ENCODE data around the gene ABCG1.

The ABCG1 gene

DNA sequence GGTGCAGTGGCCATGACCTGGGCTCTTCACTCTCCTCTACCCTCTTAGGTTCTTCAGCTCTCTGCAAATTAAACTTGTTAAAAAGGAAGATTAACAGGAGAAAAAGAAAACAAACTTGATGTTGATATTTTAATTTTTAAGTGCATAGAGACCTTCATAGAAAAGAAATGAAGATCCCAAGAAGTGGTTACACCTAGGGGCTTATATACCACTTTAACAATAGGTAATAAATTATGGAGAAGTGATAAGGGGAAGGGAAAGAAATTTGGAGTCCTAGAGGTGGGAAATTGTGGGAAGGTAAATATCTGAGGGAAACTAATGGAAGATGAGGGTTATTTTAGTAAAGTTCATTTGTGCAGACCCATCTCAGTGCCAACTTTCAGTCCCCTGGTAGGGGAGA is 112.7 kb downstream of the ABCG1 start:
- no peak for DNase-seq

DNA sequence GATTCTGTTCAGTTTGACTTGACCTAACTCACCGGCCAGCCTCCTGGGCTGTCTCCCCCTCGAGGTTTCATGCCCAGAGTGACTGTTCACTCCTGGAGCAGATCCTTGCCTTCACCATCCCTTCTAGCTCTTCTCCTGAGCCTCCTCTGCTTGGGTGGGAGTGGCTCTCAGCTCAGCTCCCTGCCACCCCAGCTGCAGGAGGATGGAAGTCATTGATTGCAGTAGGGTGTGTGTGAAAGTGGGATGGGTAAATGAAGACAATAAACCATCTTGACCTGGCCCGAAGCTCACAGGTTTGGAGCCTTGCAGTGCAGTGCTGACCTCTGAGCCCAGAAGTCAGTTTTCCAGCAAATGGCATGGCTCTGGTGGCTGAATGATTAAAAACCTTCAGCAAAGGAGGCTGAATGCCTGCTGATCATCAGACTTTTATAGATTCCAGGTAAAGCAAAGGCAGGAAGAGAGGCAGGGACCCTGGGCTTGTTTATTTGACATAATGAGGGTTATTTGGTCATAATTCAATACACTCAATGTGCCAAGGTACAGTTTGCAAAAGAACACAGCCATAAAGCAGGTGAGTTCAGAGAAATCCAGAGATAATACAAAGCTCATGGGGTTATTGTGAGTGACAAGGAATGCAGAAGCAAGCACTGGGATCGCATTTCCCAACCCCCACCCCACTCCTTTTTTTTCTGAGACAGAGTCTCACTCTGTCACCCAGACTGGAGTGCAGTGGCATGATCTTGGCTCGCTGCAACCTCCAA is 113.8 kb downstream of the ABCG1 start:
- peak; percentile 14 for DNase-seq

DNA sequence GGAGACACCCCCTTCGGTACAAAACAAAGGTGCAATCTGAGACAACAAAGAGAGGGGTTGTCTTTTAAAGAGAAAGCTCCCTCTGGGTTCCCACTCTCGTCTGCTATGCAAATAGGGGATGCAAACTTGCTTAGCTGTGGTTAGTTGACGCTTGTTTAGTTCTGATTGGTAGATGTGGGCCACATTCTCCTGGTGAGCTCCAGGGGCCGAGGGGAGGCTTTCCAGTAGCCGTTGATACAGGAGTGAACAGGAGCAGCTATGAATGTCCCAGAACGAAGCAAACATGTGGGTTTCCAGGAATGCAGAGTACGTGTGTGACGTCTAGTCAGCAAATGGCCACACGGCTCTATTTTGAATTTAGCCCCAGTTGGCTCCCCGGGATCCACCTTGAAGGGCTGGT is 117.1 kb downstream of the ABCG1 start:
- no peak for DNase-seq

DNA sequence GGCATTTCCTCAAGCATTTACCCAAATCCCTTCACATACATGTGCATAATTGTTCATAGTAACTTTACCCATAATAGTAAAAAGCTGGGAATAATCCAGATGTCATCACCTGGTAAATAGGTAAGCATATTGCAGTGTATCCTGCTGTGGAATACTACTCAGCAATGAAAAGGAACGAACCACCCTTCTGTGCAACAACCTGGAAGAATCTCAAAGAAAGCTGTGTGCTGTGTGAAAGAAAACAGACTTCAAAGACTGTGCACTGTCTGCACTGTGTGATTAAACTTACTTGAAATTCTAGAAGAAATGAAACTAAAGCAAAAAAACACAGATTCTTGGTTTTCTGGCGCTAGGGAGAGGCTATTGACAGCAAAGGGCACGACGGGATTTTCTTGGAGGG is 118.3 kb downstream of the ABCG1 start:
- no peak for DNase-seq

DNA sequence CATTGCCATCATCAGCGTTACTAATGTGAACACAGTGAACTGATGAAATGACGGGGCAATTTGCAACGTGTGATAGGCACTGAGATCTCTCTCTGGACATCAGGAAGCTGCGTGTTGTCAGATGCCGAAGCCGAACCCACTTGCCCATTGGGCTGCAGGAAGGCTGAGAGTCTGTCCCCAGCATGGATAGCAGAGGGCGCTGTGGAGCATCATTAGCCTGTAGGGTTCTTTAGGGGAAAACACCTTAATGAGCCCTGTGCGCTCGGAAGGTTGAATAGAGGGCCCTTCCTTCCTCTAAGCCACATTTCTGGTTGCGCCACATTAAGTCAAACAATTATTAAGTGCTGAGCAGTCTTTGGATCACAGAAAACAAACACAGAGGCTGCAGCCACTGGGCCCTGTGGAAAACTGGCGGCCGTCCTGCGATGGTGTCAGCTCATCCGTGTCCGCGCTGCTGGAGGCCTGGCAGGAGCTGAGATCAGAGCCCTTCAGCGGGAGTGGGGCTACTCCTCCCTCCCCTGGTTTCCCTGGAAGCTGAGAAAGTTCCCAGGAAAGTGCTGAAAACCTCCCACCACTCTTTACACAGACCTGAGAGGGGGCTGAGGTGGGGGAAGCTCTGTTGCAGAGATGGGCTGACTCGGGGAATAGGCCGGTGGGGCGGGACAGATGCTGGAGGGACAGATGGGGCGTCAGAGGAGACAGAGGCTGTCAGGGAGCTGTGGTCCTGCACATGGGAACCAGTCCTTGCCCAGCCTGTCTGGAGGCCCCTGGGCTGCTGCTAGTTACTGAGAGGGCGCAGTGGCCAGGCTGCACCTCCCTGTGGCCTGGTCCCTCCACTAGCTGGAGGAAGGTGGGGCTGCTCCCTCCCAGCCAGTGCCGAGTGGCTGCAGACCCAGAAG is 119.1 kb downstream of the ABCG1 start:
- peak; percentile 82 for DNase-seq

DNA sequence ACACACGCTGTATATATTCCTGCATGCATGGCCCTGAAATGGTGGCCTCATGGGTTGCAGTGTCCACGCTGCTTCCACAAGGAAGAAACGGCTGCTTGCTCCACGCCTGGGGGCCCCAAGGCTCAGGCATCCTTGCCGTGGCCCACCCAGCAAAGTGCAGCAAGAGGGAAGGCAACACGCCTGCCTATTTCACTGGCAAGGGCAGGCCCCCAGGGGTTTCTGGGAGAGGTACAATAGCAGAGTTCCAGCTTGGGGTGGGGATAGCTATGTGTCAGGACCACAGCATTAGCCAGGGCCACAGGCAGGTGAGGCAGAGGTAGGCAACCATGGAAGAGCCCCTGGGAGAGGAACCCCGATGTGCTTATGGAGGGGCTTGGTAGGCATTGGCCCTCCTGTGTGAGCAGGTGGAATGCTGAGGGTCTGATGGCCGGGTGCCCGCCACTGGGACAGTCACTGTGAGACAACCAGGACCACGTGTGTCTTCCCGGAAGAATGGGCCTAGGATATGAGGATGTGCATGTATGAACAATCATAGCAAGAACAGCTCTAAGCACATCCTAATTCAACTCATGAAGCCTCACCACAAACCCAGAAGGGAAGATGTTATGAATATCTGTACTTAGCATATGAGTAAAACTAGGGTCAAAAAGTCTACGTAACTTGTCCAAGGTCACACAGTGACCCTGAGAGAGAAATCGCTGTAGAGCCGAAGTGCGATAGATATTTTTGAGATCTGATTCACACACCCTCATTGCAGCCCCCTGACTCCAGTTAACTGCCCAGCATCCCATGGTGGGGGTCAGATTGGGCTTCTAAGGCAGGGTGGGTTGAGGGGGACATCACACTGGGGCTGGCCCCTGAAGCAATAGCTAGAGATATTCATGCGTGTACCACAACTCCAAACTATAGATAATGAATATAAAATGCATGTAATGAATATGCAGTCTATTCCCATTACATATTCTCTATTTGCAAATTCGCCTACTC is 120.1 kb downstream of the ABCG1 start:
- DNase-seq, result no peak

DNA sequence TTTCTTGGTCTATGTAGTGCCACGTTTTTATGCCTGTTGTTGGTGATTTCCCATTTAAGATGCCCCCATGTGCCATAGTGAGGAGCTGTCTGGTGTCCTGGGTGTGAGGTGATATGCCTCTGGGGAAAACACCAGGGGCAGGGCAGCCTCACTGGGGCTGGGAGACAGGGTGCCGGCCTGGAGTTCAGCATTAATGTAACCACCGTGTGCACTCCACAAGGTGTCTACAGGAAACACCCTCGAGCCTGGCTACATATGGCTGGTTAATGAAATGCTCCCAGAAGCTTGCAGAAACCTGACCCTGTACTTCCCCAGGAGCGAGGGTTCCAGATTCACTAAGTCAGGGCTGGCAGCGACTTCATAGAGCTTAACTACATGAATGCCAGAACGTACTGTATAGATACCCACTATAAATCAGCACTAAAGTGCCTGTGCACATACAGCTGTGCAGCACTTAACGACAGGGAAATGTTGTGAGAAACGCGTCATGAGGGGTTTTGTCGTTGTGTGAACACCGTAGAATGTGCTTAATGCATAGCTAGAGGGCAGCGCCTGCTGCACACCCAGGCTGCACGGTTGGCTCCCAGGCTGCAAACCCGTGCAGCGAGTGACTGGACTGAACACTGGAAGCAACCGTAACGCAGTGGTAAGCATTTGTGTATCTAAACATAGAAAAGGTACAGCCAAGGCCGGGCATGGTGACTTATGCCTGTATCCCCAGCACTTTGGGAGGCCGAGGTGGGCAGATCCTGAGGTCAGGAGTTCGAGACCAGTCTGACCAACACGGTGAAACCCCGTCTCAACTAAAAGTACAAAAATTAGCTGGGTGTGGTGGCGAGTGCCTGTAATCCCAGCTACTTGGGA is 121.5 kb downstream of the ABCG1 start:
- no peak for DNase-seq

DNA sequence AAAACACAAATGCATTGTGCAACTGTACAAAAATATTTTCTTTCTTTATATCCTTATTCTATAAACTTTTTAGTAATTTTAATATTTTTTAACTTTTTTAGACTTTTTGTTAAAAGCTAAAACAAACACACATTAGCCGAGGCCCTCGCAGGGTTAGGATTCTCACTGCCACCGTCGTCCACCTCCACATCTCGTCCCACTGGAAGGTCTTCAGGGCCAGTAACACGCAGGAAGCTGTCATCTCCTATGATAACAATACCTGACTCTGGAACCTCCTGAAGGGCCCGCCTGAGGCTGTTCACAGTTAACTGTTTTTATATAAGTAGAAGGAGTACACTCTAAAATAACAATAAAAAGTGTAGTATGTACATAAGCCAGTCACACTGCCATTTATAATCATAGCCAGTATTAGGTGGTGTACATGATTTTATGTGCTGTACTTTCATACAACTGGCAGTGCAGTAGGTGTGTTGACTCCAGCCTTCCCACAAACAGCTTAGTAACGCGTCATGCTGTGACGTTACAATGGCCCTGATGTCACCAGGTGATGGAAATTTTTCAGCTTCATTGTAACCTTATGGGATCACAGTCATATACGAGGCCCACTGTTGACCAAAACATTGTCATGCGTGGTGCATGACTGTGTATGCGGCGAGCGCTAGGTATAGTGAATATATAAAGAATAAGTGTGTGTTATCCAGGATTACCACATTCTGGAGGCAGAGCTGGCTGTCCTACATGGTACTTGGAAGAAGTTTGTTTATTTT is 123.0 kb downstream of the ABCG1 start:
- peak; percentile 18 for DNase-seq

DNA sequence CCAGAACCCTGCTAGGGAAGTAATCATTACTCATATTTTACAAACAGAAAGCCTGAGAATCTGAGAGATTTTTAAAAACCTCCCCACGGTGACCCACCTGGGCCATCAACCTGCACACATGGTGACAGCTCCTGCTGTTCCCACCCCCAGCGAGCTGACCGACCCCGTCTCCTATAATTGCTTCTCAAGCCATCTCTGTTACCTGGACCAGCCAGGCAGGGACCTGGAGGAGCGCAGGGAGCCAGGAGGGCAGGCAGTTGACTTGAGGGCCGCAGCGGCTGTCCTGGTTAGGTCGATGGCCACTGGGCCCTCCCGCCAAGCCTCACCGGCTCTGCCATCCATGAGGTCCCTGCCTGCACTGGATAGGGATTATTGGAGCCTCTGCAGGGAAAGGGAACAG is 124.2 kb downstream of the ABCG1 start:
- no peak for DNase-seq

DNA sequence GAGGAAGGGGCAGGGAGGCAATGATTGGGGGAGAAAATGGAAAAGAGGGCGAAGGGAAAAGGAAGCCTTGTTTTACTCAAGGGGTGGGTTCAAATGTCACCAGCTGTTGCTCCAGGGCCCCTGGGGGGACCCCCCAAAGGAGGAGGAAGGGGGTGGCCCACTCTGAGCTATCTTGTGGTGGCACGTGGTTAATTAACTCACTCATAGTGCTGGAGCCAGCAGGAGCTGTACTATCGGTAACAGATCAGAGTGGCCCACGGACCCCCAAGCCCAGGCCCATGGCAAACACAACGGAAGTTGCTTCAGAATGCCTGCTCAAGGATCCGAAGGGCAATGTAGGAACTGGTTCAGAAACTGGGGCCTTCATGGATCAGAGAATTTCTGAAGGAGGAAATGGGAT is 124.6 kb downstream of the ABCG1 start:
- no peak for DNase-seq

DNA sequence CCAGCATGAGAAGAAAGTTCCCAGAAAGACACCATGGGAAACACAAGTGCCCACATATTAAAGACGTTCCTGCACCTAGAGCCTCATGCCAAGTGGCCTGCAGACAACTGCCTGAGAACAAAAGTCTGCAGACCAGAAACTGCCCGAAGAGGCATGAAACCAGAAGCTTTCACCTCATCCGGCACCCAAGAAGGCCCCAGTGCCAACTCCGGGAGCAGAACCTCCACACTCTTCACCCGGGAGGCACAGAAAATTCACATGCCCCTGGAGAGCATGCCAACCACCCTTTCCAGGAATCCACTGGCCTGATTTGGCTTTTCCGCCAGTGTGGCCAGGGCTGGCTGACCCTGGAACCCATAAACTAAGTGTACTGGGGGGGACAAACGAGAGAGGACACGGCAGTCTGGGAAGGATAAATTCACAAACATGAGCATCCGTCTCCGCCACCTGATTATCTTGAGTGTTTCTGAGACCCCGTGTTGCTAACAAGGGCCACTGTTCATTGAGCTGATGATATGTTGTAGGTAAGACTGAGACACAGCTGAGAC is 125.1 kb downstream of the ABCG1 start:
- DNase-seq, result no peak

DNA sequence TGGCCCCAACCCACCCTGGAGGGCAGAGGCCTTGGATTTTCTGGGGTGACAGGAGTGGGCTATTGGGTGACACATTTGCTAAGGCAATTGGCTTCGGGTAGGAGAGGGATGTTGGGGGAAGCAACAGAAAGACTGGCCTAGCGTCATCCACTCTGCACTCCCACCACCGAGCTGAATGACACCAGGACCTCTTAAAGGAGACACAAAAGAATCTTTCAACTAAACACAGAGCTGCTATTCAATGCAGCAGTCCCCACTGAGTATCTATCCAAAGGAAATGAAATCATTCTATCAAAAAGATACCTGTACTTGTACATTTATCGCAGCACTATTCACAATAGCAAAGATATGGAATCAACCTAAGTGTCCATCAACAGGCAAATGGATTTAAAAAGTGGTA is 125.7 kb downstream of the ABCG1 start:
- no peak for DNase-seq

DNA sequence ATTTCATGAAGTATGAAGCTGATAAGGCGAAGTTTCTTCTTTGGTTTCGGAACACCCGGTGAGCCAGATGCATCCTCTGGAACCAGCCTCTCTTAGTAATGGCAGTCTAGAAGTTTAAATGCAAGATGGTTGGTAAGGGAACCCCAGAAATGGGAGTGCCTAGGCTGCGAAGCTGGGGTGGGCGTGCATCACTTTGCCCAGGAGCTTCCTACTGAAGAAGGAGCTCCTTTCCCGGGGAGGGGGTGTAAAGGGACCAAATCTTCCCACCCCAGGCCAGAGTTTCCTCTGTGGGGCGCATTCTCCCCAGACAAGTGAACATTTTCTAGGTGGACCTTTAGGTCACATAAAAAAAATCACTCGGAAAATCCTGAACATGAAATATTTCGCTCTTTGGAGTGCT is 127.5 kb downstream of the ABCG1 start:
- no peak for DNase-seq

Measured in NCI-H146 (cell line).